ENCODE measurements around the gene H2BK1. TPM values are rescaled to one million over a fixed set of nuclear protein-coding genes. Genes with fewer than 3 reads are reported as not detected.

Gene H2BK1
- polyA plus RNA-seq, 4 donors, result not detected

GRCh38 chr7:151205730-151206129 is 4.6 kb downstream of the H2BK1 start:
- DNase-seq (ENCODE audit: low read depth in 4 of 4, low spot score in 3 of 4), result no peak

- DNase-seq (ENCODE audit: low read depth in 4 of 4, low spot score in 3 of 4), result no peak
These were observed 5.8 kb downstream of the H2BK1 start for GRCh38 chr7:151204383-151205032.

- DNase-seq (ENCODE audit: low read depth in 4 of 4, low spot score in 3 of 4), result no peak
These were observed 7.5 kb downstream of the H2BK1 start for GRCh38 chr7:151202836-151203235.

DNA sequence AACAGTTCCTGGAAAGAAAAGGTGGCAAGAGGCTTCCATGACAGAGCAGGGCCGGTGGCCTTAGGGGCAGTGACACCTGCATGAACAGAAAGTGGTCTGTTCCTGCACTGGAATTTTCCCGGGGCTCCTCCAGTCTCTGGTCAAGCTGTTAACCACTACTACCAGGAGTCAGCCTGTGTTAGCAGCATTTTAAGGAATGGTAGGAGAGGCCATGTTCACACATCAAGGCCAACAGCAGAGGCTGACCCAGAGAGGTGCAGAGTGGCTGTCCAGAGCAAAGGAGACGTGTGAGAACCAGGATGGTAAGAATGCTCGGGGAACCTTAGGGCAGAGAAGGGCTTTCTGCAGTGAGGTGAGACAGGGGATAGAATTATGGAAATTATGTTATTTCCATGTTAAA is 8.5 kb downstream of the H2BK1 start:
- no peak for DNase-seq (ENCODE audit: low read depth in 4 of 4, low spot score in 3 of 4)

- DNase-seq (ENCODE audit: low read depth in 4 of 4, low spot score in 3 of 4), result no peak
These were observed 8.9 kb downstream of the H2BK1 start for GRCh38 chr7:151201344-151201743.

DNA sequence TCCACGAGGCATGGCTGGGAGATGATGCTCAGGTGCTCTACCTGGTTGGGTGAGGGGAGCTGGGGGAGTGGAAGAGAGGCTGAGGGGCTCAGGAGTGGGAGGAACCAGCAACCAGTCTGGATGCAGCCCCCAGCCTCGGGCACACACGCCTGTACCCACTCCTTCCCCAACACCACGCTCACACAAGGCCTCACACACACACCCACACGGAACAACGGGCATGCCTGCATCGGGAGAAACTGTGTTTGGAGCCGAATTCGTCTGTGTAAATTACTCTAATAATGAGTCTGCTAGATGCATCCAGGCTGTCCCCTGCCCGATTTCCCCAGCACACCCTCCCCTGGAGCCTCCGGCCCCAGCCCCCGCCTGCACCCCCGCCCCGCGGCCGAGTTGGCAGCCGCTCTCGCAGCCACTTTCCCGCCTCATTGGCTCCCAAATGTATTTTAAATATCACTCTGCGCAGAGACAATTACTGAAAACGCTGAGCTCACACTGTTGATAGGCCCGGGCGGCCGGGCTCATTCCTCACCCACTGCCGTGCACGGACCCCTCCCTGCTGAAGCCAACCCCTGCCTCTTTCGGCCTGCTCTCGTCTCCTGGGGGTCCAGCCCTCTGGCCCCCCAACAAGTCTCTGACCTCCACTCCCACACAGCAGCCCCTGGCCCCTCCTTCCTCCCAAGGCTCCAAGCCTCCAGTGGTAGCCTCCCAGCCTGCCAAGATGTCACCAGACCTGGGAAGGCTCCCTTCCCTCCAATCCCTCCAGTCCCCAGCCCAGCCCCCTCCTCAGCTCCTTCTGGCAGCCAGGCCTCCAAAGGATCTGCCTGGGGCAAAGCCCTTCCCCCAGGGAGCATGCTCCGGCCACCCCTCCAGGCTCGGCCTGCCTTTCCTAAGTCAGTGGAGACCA is 11.1 kb downstream of the H2BK1 start:
- DNase-seq (ENCODE audit: low read depth in 4 of 4, low spot score in 3 of 4), result peak in 3 of 4 donors; percentile 20 to 25 (median 24)

DNA sequence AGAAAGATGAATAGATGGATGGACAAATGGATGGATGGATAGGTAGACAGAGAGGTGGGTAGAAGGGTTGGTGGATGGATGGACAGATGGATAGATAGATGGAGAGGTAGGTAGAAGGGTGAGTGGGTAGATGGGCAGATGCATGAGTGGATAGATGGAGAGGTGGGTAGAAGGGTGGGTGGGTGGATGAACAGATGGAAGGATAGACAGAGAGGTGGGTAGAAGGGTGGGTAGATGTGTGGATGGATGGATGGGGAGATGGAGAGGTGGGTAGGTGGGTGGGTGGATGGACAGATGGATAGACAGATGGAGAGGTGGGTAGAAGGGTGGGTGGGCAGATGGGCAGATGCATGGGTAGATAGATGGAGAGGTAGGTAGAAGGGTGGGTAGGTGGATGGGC is 12.4 kb downstream of the H2BK1 start:
- no peak for DNase-seq (ENCODE audit: low read depth in 4 of 4, low spot score in 3 of 4)

DNA sequence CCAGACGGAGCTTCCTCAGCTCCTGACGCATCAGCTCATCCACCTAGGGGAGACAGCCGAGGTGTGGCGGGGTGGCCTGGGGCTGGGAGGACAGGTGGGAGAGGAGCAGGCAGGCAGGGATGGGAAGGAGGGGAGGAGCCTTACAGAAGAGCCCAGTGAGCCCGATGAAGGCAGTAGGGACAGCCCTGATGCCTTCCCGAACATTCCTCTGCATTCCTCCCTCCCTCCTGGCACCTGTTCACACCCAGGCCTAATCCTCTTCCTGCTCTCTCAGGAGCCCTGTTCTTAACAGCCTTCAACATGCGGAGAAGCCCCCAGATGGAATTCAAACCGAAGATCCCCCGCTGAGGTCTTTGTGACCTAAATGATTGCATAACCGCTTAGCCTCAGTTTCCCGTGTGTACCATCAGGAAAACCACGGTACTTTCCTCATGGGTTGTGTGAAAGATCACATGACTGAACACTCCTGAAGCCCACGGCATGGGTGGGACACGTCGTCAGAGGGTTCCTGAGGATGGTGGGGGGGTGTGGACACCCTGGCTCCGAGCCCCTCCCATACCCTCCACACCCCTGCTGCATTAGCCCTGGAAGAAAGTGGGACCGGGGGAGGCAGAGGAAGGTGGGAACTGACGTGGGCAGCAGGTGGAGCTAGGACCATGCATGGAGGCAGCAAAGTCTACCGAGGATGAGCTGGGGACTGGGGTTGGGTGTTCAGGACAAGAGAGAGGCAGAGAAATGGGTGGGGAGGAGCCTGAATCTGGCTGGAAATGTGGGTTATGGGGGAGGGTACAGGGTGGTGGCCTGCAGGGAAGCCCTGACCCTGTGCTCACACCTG is 14.5 kb downstream of the H2BK1 start:
- DNase-seq (ENCODE audit: low read depth in 4 of 4, low spot score in 3 of 4), result no peak

DNA sequence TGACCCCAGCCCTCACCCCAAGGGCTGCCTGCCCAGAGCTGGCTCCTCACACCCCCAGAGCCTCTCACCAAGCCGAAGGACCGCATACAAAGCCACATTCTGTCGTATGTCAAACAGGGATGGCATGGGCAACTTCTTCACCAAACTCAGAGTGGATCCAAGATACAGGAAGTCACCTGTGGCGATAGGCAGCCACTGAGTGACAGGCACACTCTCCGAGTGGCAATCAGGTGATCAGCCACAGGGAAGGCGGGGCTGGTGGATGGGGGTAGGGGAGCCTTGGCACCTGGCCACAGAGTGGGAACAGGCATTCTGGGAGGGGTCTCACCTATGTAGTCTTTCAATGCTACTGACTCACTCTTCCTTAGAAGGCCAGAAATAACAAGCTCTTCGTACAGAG is 16.1 kb downstream of the H2BK1 start:
- DNase-seq (ENCODE audit: low read depth in 4 of 4, low spot score in 3 of 4), result no peak

GRCh38 chr7:151193203-151193978 is 16.9 kb downstream of the H2BK1 start:
- no peak for DNase-seq (ENCODE audit: low read depth in 4 of 4, low spot score in 3 of 4)

DNA sequence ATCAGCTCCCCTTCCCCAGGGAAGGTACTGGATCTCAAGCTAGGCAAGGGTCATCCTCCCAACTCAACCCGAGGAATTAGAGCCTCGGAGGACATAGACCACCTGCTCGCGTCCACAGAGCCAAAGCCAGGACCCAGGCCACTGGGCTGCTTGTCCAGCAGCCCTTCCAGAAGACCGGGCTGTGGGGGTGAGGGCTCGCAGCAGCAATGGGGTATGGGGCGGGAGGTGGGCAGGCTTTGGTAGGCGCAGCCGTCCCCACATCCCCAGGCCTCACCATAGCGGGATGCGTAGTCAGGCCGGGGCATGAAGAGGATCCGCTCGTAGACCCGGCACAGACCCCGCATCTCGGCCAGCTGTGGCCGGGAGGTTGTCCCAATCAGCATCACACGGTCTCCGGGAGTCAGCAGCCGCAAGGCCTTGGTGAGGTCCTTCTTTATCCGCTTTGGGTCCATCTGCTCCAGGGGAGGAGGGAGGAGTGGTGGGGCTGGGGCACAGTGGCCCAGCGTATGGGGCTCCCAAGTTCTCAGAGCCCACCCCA is 18.2 kb downstream of the H2BK1 start:
- DNase-seq (ENCODE audit: low read depth in 4 of 4, low spot score in 3 of 4), result no peak

GRCh38 chr7:151191544-151191943 is 18.7 kb downstream of the H2BK1 start:
- no peak for DNase-seq (ENCODE audit: low read depth in 4 of 4, low spot score in 3 of 4)

- DNase-seq (ENCODE audit: low read depth in 4 of 4, low spot score in 3 of 4), result no peak
These were observed 21.2 kb downstream of the H2BK1 start for GRCh38 chr7:151189038-151189437.

GRCh38 chr7:151188252-151188542 is 22.1 kb downstream of the H2BK1 start:
- DNase-seq (ENCODE audit: low read depth in 4 of 4, low spot score in 3 of 4), result no peak

DNA sequence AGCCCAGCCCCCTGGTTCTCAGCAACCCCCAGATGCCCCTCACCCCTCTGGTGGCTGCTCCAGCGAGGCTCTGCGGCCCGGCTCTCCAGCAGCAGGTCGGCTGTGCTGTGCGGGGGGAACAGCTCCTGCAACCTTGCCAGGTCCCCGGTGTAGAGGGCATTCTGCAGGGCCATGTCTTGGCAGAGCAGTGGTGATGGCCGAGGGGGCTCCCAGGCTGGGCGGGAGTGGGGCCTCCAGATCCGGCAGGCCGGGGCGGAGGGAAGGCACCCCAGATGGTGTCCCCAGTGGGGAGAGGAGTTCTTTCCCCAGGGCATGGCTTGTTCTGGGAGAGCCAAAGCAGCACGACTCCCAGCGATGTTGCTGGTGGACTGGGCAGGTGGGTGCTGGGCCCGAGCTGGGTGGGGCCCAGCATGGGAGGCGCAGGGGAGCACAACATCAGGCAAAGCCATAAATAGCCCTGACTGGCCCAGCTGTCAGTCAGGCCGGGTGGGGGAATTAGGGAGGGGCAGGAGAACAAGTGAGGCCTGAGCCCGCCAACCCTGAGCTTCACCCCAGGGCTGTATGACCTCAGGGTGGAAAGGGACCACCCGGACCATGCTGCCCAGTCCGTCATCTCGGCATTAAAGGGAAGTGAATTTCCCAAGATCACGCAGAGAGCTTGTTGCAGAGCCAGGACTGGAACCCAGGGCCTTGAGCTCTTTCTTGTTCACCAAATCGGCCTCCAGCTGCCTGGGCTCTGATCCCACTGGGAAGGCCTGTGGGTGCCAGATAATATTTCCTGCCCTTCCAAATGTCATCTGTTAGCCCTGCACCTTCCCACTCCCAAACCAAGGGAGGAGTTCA is 22.7 kb downstream of the H2BK1 start:
- no peak for DNase-seq (ENCODE audit: low read depth in 4 of 4, low spot score in 3 of 4)

DNA sequence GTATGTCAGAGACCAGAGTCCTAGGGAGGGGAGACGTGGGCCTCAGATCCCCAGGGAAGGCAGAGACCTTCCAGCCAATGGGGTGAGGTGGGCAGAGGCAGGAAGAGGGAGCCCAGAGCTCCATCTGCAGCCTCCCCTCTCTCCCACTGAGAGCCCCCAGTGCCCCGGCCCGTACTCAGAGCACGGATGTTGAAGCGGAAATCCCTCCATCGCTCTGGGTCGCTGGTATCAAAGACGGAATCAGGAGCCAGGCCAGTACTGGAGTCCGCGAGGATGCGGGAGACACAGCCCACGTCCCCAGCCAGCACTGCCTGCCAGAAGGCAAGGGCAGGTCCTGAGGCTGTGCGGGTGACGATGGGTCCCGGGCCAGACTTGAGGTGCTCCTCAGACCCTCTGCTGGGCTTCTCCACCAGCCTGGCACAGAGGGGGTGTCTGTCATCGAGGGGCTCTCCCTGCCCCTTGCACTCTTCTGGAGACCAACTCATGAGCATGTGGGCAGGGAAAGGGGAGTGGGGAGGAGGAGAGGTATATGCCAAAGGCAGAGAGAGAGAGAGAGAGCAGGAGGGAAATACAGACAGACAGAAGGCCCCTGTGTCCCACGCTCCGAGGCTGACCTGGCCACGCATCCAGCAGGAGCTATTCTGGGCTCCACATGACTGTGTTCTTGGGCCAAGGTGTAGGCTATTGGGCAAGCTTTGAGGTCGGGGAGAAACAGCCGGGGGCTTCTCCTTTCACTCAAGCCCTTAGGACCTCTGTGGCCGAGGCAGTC is 23.5 kb downstream of the H2BK1 start, which contains the start of gene ASB10:
ASB10 (minus strand) TSS at position 611 of the 769 bp plus-strand sequence; CDS start at position 491, 120 bp downstream.
- DNase-seq (ENCODE audit: low read depth in 4 of 4, low spot score in 3 of 4), result no peak

DNA sequence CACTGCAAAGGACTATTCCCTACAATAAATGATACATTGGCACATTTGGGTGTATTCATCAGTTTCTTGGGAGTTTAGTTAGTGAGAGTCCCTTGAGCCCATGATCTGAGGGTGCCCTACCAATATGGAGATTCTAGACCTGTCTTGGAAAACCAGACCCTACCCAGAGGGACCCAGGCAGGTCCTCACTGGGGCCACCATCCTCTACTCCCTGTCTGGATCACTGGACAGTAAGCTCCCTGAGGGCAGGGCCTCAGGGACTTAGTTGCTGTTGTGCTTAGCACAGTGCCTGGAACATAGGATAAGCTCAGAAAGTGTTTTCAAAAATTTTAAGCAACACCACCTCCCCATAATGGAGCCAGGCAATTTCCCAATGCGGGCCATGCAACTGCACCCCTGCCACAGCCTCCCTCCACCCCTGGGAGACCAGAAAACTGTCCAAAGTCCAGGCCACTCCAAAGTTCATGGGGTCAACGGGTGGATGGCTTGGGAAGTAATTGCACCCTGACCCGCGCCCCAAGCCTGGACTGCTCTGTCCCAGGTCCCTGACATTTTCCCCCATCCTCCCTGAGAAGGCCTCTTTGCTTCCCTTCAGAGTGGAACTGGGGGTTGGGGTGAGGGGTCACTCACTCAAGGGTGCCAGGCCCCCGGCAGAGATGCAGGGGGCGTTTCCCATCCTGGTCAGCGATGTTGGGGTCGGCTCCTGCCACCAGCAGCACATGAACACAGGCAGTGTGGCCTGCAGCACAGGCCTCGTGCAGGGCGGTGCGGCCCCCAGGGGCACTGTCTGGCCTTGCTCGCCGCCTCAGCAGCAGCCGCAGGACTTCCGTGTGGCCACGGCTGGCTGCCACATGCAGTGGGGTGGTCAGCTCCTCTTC is 24.3 kb downstream of the H2BK1 start:
- no peak for DNase-seq (ENCODE audit: low read depth in 4 of 4, low spot score in 3 of 4)

- DNase-seq (ENCODE audit: low read depth in 4 of 4, low spot score in 3 of 4), result no peak
These were observed 29.3 kb downstream of the H2BK1 start for GRCh38 chr7:151181011-151181431.
